Measurements from ENCODE around the gene ZNF385D.
"Not testable (repeated sequence)": the region's sequence is repeated elsewhere in the genome, so short reads cannot be mapped to it uniquely, and the experiment has no call there.

The ZNF385D gene

GRCh38 chr3:21505711-21506460, 245.1 kb downstream of the ZNF385D start:
- DNase-seq = no peak

- no peak for DNase-seq
Observed at GRCh38 chr3:21502656-21503055, 248.4 kb downstream of the ZNF385D start.

GRCh38 chr3:21500834-21501233, 250.2 kb downstream of the ZNF385D start:
- no peak for DNase-seq

GRCh38 chr3:21490671-21491070, 260.3 kb downstream of the ZNF385D start:
- DNase-seq = not testable (repeated sequence)

- no peak for DNase-seq
Observed at GRCh38 chr3:21487520-21487919, 263.5 kb downstream of the ZNF385D start.

- DNase-seq = not testable (repeated sequence)
Observed at GRCh38 chr3:21486024-21486935, 264.7 kb downstream of the ZNF385D start.

GRCh38 chr3:21484828-21485144, 266.2 kb downstream of the ZNF385D start:
- no peak for DNase-seq

- no peak for DNase-seq
Observed at GRCh38 chr3:21484057-21484827, 266.8 kb downstream of the ZNF385D start.

GRCh38 chr3:21481991-21482390, 269.0 kb downstream of the ZNF385D start:
- DNase-seq = no peak

GRCh38 chr3:21477541-21478288, 273.3 kb downstream of the ZNF385D start:
- DNase-seq = no peak

- DNase-seq = no peak
Observed at GRCh38 chr3:21466476-21466875, 284.5 kb downstream of the ZNF385D start.

- DNase-seq = no peak
Observed at GRCh38 chr3:21464746-21465145, 286.3 kb downstream of the ZNF385D start.

- no peak for DNase-seq
Observed at GRCh38 chr3:21463319-21463718, 287.7 kb downstream of the ZNF385D start.

- no peak for DNase-seq
Observed at GRCh38 chr3:21462141-21462540, 288.9 kb downstream of the ZNF385D start.

GRCh38 chr3:21457084-21457483, 293.9 kb downstream of the ZNF385D start:
- no peak for DNase-seq

GRCh38 chr3:21449738-21450137, 301.3 kb downstream of the ZNF385D start:
- DNase-seq = no peak

GRCh38 chr3:21447476-21448151, 303.4 kb downstream of the ZNF385D start:
- no peak for DNase-seq

GRCh38 chr3:21446945-21447475, 304.0 kb downstream of the ZNF385D start:
- no peak for DNase-seq

- DNase-seq = no peak
Observed at GRCh38 chr3:21446027-21446426, 305.0 kb downstream of the ZNF385D start.

GRCh38 chr3:21441821-21442220, 309.2 kb downstream of the ZNF385D start:
- DNase-seq = no peak

GRCh38 chr3:21436835-21437234, 314.2 kb downstream of the ZNF385D start:
- no peak for DNase-seq

GRCh38 chr3:21435871-21436270, 315.1 kb downstream of the ZNF385D start:
- no peak for DNase-seq

Data from retina (tissue), 1 donor.